HepG2 (cell line): Measurements from ENCODE around the gene PSMG3. TPM values are rescaled to one million over a fixed set of nuclear protein-coding genes. Genes with fewer than 3 reads are reported as not detected.
A peak's percentile ranks its signal among the peaks of the same experiment; 100 is the strongest.

ENCODE experiments used
- ATAC-seq: fragments of 200-7000 bp; cut with Tn5 transposase; 3 replicates; pipeline ENCODE4 v1.9.1; 2020; ENCODE audit warnings: mild to moderate bottlenecking, moderate library complexity
- BruUV-seq: library from RNA; stranded (reverse); fragments of 400-500 nt; replicated peaks from 2 replicates; lab custom pipeline; 2021; lab: Mats Ljungman, UMichigan
- CTCF ChIA-PET: fragments of 300-600 bp; formaldehyde crosslinking; extraction: SDS; loops from one replicate; lab custom pipeline; 2021; ENCODE audit warnings: low total read pairs, inconsistent platforms, low intra/inter-chr PET ratio; lab: Yijun Ruan, JAX
- POLR2A ChIA-PET: fragments of 350-600 bp; sonication (Branson Sonifier 250); formaldehyde crosslinking; loops from one replicate; lab custom pipeline; 2020; ENCODE audit warnings: antibody characterized with exemption, inconsistent platforms; lab: Yijun Ruan, JAX
- DNase-seq: peaks from one replicate; pipeline ENCODE4 v3.0.0-alpha.2; 2015; ENCODE audit warnings: low spot score
- FAIRE-seq: peaks from 3 replicates; lab custom pipeline; 2011; peaks lifted over from hg19 to GRCh38; lab: Jason Lieb, UNC
- H2AFZ ChIP-seq: one replicate; pipeline ENCODE4 v1.6.1; 2011; ENCODE audit warnings: low read length, inconsistent platforms
- H3K27ac ChIP-seq: fragments of 300-600 bp; 3 replicates; pipeline ENCODE4 v1.8.0; 2011; ENCODE audit warnings: mixed run types, mild to moderate bottlenecking, mixed read lengths, low read length, inconsistent platforms; ENCODE audit not compliant: insufficient read depth; ENCODE audit errors: extremely low read length
- H3K27me3 ChIP-seq, 2 experiments: fragments of 200-600 bp in 1 of 2; 2 replicates in 1 of 2; 3 replicates in 1 of 2; pipeline versions ENCODE4 v1.6.0 to v1.8.0; 2011; ENCODE audit warnings: low read length in 2 of 2, mild to moderate bottlenecking in 2 of 2, moderate library complexity in 2 of 2, inconsistent platforms in 1 of 2; ENCODE audit not compliant: insufficient read depth in 2 of 2, control insufficient read depth in 1 of 2
- H3K36me3 ChIP-seq, 2 experiments: fragments of 200-600 bp in 1 of 2; replicated peaks in 1 of 2; 2 replicates in 1 of 2; 3 replicates in 1 of 2; pipeline versions ENCODE4 v1.5.1 to v1.8.0; 2011; ENCODE audit warnings: low read length in 2 of 2, inconsistent platforms in 1 of 2; ENCODE audit not compliant: insufficient read depth in 2 of 2, control insufficient read depth in 1 of 2
- H3K4me1 ChIP-seq: 2 replicates; pipeline ENCODE4 v1.5.1; 2012; ENCODE audit warnings: low read length, inconsistent platforms; ENCODE audit not compliant: insufficient read depth
- H3K4me2 ChIP-seq: 2 replicates; pipeline ENCODE4 v1.6.0; 2011; ENCODE audit warnings: low read depth, low read length, inconsistent platforms
- H3K4me3 ChIP-seq, 3 experiments: fragments of 200-600 bp in 1 of 3; sonication (generic), shearing (Covaris generic) in 1 of 3; replicated peaks in 1 of 3; 2 replicates each; pipeline ENCODE4 v1.5.1; 2011 to 2016; ENCODE audit warnings: low read length in 3 of 3, inconsistent platforms in 2 of 3, low read depth in 2 of 3, mild to moderate bottlenecking in 2 of 3, control low read depth in 1 of 3, mixed read lengths in 1 of 3; ENCODE audit not compliant: insufficient read depth in 1 of 3
- H3K79me2 ChIP-seq: one replicate; pipeline ENCODE4 v1.6.1; 2011; ENCODE audit warnings: low read length, inconsistent platforms; ENCODE audit not compliant: insufficient read depth
- H3K9ac ChIP-seq: 2 replicates; pipeline ENCODE4 v1.6.0; 2011; ENCODE audit warnings: mild to moderate bottlenecking, low read depth, low read length, inconsistent platforms; ENCODE audit not compliant: insufficient read depth
- H3K9me3 ChIP-seq: 2 replicates; pipeline ENCODE4 v1.5.1; 2012; ENCODE audit warnings: mild to moderate bottlenecking, low read length
- H4K20me1 ChIP-seq: 2 replicates; pipeline ENCODE4 v1.6.0; 2011; ENCODE audit warnings: inconsistent platforms, mild to moderate bottlenecking, low read length, moderate library complexity; ENCODE audit not compliant: insufficient read depth
- AGO1 ChIP-seq: fragments of 200-400 bp; formaldehyde crosslinking; IDR thresholded peaks from 2 replicates; pipeline ENCODE4 v1.6.1; 2017; ENCODE audit warnings: mild to moderate bottlenecking, low read depth, low read length, moderate library complexity; ENCODE audit not compliant: poor library complexity, severe bottlenecking
- AGO2 ChIP-seq: fragments of 200-400 bp; formaldehyde crosslinking; optimal IDR thresholded peaks from 2 replicates; pipeline ENCODE3; 2017; ENCODE audit warnings: mild to moderate bottlenecking, low read depth, low read length, moderate library complexity
- HIC2 ChIP-seq: sonication (generic); formaldehyde crosslinking; IDR thresholded peaks from 2 replicates; pipeline ENCODE4 v1.9.0; 2022; ENCODE audit warnings: low read depth, missing genetic modification reagents
- NR2F6 ChIP-seq, 2 experiments: IDR thresholded peaks; 2 replicates each; pipeline ENCODE4 v1.6.1; 2016; ENCODE audit warnings: antibody characterized with exemption in 1 of 2, mild to moderate bottlenecking in 1 of 2
- RBFOX2 ChIP-seq: fragments of 200-400 bp; formaldehyde crosslinking; IDR thresholded peaks from 2 replicates; pipeline ENCODE4 v1.6.1; 2017; ENCODE audit warnings: low read depth, mild to moderate bottlenecking, low read length
- SIX4 ChIP-seq: sonication (generic); formaldehyde crosslinking; IDR thresholded peaks from 2 replicates; pipeline ENCODE4 v1.4.0; 2020; ENCODE audit warnings: missing genetic modification reagents
- ZBTB33 ChIP-seq: sonication (generic); formaldehyde crosslinking; IDR thresholded peaks from 2 replicates; pipeline ENCODE4 v1.4.0; 2020; ENCODE audit warnings: missing genetic modification reagents
- ZNF619 ChIP-seq: sonication (generic); formaldehyde crosslinking; IDR thresholded peaks from 2 replicates; pipeline ENCODE4 v1.4.0; 2020; ENCODE audit warnings: mild to moderate bottlenecking, missing genetic modification reagents
- WGBS: methylation state at CpG from one replicate; pipeline ENCODE4 v1.1.6; 2017; ENCODE audit warnings: low lambda C conversion rate; 5-methylcytosine and 5-hydroxymethylcytosine counted together
- in situ Hi-C: cut with HindIII; loops from 2 replicates; pipeline ENCODE4 v1.10.0; 2017; ENCODE audit warnings: low pct_unique_long_range_greater_than_20kb; ENCODE audit not compliant: extremely low pct_ligation_motif_present
- intact Hi-C: fragments of 100-400 bp; cut with micrococcal nuclease; formaldehyde crosslinking; loops from one replicate; pipeline ENCODE4 v1.10.0; 2022; ENCODE audit not compliant: unreplicated experiment
- polyA plus RNA-seq, 8 experiments: library from polyadenylated mRNA; depleted of rRNA in 3 of 8; stranded (reverse) in 7 of 8; unstranded in 1 of 8; fragments of >200 nt; fragmentation: Illumina TruSeq in 4 of 8; extraction: Trizol in 4 of 8; gene quantifications; 2 replicates each; pipeline versions ENCODE4 v1.2.1 to v1.2.3, GENCODE V29; 2011 to 2016; ENCODE audit warnings: low read depth in 4 of 8, missing spikeins in 1 of 8, mixed read lengths in 1 of 8; ENCODE audit not compliant: insufficient read depth in 1 of 8
- total RNA-seq, 5 experiments: library from RNA; depleted of rRNA; stranded (reverse); fragments of >200 nt; fragmentation: Illumina TruSeq; extraction: Trizol; gene quantifications; 2 replicates each; pipeline ENCODE4 v1.2.3, GENCODE V29; 2016; ENCODE audit warnings: low read depth in 1 of 5

Gene PSMG3
- total and polyA plus RNA-seq, 2 of the 13 experiments (the other 11 are each of a cell fraction or from before 2014, with no cell fraction given): 29.6 to 48.4 TPM

GRCh38 chr7:1539882-1540775, 29.7 kb downstream of the PSMG3 start:
- H3K4me2 ChIP-seq: no peak overlapping the region
- in situ Hi-C loops: no loop called here
- no peak for DNase-seq

GRCh38 chr7:1539181-1539881, 30.5 kb downstream of the PSMG3 start:
- intact Hi-C loops: no loop called here
- no peak overlapping the region for H3K4me3 ChIP-seq

More at GRCh38 chr7:1539882-1540775, 29.7 kb downstream of the PSMG3 start:
- CTCF ChIA-PET: no interaction called here
- 97% methylated on average over 65 of the region's 73 CpGs for WGBS
- H3K27me3 ChIP-seq: no peaks in the 10 kb centered on the region
- BruUV-seq: no TSS peak
- intact Hi-C loops: no loop called here
- ATAC-seq: no peak
- peaks cover 28% of the 10 kb centered on the region for H3K4me1 ChIP-seq
- no peak overlapping the region for H3K9ac ChIP-seq
- H3K4me3 ChIP-seq: no peak overlapping the region
- peaks cover 15 to 29% of the 10 kb centered on the region in 2 experiments; a peak in 4 of 5 replicates for H3K36me3 ChIP-seq
- no peak overlapping the region for H2AFZ ChIP-seq
- peak; percentile 53 for TF ChIP-seq RBFOX2
- TF ChIP-seq SIX4 (CRISPR knock-in tag): no peak
- TF ChIP-seq, all 625 proteins: peak for 1
- no peaks in the 10 kb centered on the region for H3K9me3 ChIP-seq
- H4K20me1 ChIP-seq: no peaks in the 10 kb centered on the region
- H3K79me2 ChIP-seq: peaks cover 24% of the 10 kb centered on the region
- POLR2A ChIA-PET: interaction anchor here (1.2 kb wide), 1 partner anchor 16 kb away, joined by 7 read pairs; the partner anchor contains the start of gene TMEM184A
- FAIRE-seq: no peak
- no peak overlapping the region for H3K27ac ChIP-seq

More at GRCh38 chr7:1539181-1539881, 30.5 kb downstream of the PSMG3 start:
- ATAC-seq (no peak), FAIRE-seq (no peak), DNase-seq (no peak)
- POLR2A ChIA-PET: interaction anchor here (1.2 kb wide), 1 partner anchor 17 kb away, joined by 7 read pairs; the partner anchor contains the start of gene TMEM184A
- in situ Hi-C loops: no loop called here
- H3K36me3 ChIP-seq: peaks cover 15 to 29% of the 10 kb centered on the region in 2 experiments; a peak in 4 of 5 replicates
- WGBS: 94% methylated on average over 13 of the region's 36 CpGs
- no peak overlapping the region for H3K4me2 ChIP-seq
- H3K9ac ChIP-seq: no peak overlapping the region
- H4K20me1 ChIP-seq: no peaks in the 10 kb centered on the region
- CTCF ChIA-PET: no interaction called here
- BruUV-seq: no TSS peak
- no peak overlapping the region for H3K27ac ChIP-seq
- H3K4me1 ChIP-seq: peaks cover 31% of the 10 kb centered on the region
- TF ChIP-seq NR2F6 (IDR thresholded peaks at IDR 0.05) (no peak), NR2F6 (CRISPR knock-in tag; IDR thresholded peaks at IDR 0.05) (no peak), HIC2 (CRISPR knock-in tag) (no peak), AGO2 (peak; percentile 22), ZBTB33 (0 out of 2 replicates have a peak, but pooled peaks have one; percentile 18), ZNF619 (CRISPR knock-in tag) (no peak), AGO1 (no peak)
- no peaks in the 10 kb centered on the region for H3K27me3 ChIP-seq
- peaks cover 29% of the 10 kb centered on the region for H3K79me2 ChIP-seq
- no peak overlapping the region for H2AFZ ChIP-seq
- H3K9me3 ChIP-seq: no peaks in the 10 kb centered on the region
